SIG-M5 treated with dmso at 0.1 percent for 504 hours (cell line): Measurements from ENCODE around the gene CFAP73.
"Not testable (repeated sequence)": the region's sequence is repeated elsewhere in the genome, so short reads cannot be mapped to it uniquely, and the experiment has no call there.

ENCODE experiments used
- DNase-seq: peaks from one replicate; lab custom pipeline; 2025; ENCODE audit not compliant: unreplicated experiment; lab: John Stamatoyannopoulos, UW

The CFAP73 gene

GRCh38 chr12:113149361-113150150 is at the start of gene CFAP73:
Gene CFAP73 (plus strand): TSS chr12:113149724. CDS start chr12:113149858, 134 bp downstream.
- peak; percentile 42 for DNase-seq

DNA sequence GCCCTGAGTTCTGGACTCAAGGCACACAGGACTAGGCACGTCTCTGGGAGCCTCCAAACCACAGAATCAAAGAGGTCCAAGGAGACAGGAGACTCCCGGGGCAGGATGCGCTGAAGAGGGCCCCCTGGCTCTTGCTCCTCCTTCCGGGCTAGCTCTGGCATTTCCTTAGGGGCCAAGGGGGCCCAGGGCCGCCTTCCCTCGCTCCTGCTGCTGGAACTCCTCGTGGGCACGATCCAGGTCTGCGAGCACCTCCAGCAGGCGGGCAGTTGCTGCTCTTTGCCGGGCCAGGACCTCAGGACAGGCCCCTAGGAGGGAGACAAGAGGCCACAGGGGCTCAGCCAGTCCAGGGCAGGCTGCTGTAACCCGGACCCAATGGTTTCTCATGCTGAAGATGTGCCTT is 49.8 kb upstream of the CFAP73 start:
- DNase-seq = no peak

- no peak for DNase-seq
Measured at GRCh38 chr12:113101751-113102150, 47.8 kb upstream of the CFAP73 start.

GRCh38 chr12:113102811-113103210 is 46.7 kb upstream of the CFAP73 start:
- DNase-seq = no peak

DNA sequence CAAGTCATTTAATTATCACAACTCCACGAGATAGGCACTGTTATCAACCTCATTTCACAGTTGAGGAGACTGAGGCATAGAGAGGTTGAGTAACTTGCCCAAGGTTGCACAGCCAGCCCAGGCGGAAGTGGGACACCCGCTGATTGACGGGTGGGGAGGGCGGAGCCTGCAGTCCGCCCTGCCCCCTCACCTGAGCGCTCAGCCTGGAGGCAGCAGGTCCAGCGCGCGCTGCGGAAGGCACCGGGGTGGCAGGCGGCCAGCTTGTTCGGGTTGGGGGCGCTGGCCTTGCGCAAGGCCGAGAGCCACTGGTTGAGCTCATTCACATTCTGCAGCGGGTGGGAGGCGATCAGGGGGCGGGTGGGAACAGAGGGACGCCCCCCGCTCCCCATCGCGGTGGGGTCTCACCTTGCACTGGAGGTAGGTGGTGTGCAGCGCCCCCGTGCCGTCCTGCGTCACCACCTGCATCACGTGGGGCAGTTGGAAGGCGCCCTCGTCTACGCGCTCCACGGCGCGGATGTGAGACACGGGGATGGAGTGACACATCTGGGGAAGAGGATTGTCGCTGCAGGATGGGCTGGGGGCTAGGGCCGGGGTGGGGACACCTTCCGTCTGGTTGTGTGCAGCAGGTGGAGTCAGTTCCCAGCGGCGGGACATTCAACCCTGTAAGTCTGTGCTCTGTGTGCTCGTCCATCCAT is 45.6 kb upstream of the CFAP73 start:
- no peak for DNase-seq

DNA sequence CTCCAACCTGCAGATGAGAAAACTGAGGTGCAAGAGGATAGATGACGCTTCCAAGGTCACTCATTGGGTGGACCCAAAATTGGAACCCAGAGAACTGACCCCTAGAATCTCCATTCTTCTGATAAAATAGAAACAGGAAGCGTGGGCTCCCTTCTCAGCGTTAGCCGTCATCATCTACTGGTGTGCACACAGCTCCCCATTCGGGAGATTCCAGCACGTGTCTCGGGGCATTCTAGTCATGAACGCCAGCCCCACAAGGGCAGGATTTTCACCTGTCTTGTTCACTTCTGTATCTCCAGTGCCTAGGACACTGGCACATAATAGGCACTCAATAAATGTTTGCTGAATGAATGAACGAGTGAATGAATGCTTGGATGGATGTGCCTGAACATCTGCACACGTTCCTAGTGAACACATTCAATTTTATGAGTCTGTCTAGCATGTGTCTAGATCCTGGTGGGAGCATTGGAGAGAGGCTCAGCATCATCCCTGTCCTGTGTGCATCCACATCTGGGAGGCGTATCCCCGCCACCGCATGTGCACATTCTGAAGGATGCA is 44.5 kb upstream of the CFAP73 start:
- no peak for DNase-seq

- no peak for DNase-seq
Measured at GRCh38 chr12:113105606-113106271, 43.8 kb upstream of the CFAP73 start.

DNA sequence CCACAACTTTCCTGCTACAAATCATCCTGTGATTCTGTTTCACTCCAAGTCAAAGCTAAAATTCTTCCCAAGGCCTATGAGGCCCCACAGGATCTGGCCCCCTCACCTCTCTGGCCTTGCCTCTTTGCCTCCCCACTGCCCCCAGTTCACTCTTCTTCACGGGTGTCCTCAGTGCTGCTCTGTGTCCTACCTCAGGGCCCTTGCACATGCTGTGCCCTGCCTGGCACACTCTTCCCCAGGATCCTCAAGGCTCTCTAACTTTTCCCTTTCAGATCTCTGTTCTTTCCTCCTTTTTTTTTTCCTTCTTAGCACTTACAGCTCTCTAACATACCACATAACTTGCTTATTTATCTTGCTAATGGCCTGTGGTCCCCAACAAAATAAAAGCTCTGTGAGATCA is 43.2 kb upstream of the CFAP73 start:
- DNase-seq = no peak

DNA sequence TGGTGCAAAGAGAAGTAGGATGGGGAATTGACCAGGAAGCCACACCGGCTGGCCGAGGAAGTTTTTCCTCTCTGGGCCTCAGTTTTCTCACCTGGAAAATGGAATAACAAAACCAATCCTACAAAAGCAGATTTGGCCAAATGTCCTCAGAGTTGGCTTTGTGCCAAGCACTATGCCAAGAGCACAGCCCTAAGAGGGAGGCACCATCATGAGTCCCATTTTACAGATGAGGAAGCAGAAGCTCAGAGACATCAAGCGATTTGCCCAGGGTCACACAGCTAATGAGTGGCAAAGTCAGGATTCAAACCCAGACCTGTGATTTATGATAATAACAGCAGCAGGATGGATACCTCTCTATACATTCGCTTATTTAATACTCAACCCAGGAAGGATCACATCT is 41.2 kb upstream of the CFAP73 start:
- DNase-seq = no peak

GRCh38 chr12:113109360-113109759 is 40.2 kb upstream of the CFAP73 start:
- DNase-seq = no peak

DNA sequence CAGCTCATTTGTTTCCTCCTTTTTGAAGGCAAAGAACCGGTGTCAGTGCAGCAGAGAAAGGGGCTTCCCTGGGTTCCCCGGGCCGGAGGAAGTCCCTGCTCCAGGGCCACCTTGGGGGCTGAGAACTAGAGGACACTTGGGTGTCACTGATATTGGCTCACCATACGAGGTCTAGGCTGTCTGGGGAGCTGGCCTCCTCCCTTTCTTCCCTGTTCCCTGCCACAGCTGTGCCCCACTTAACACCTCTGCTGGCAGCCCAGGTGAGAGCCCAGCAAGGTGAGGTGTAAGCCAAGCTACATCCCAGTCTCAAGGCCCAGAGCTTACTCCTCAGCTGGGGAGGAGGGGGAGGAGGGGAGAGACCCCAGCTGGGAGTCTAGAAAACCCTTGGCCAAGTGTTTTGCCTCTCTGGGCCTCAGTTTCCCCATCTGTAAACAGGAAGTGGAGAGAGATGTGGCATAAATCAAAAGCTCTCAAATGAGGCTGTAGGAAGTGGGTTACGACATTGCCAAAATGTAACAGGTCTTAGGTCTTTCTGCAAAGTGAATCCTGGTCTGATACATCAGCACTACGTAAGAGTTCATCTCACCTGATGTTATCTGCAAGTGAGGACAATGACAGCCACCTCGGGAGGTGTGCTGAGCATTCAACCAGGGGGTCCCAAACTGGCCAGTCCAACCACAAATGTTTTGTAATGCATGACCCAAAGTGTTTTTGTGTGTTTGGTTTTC is 39.5 kb upstream of the CFAP73 start:
- no peak for DNase-seq

GRCh38 chr12:113111247-113111646 is 38.3 kb upstream of the CFAP73 start:
- no peak for DNase-seq

GRCh38 chr12:113112043-113112899 is 37.3 kb upstream of the CFAP73 start:
- DNase-seq = no peak

DNA sequence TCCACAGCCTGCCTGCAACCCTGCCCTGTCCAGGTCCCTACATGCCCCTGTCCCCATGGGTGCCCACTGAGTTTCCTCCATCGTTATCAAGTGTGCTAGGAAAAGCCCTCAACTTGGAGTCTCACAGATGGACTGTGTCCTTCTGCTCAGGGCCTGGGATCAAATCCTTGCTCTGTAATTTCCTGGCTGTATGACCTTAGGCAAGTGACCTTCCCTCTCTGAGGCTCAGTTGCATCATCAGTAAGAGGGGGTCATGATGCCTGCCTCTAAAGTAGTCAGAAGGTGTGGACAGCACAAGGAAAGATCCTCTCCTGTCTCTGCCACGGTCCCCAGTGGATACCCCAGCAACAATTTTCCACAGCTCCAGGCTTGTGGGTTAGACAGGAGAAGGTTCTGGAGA is 36.1 kb upstream of the CFAP73 start:
- no peak for DNase-seq

DNA sequence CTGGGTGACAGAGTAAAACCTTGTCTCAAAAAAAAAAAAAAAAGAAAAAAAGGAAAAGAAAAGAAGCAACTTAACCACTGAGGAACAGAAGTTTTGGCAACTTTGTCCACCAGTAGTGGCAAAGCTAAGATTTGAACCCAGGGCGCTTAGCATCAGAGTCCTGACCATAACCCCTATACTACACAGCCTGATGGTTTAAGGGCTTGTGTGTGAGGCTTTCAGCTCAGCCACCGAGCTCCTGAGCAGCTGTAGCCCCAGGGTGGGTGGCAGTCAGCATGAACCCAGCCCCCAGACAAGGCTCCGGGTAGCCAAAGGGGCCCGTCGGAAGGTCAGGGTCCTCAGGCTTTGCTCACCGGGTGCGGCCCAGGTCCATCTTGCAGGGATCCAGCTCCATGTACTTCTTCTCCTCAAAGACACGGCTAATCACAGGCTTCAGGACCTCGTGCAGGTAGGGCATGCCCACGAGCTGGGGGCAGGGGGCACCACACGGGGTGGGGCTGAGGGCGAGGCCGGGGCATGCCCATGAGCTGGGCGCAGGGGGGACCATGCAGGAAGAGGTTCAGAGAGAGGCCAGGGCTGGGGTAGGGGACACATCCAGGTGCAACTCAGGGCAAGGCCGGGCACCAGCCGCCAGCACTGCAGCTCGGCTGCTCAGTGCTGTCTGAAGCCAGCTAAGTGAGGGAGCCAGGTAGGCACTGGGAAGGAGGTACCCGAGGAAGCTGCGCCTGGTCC is 34.9 kb upstream of the CFAP73 start:
- no peak for DNase-seq

GRCh38 chr12:113115455-113116126 is 33.9 kb upstream of the CFAP73 start:
- DNase-seq = no peak

DNA sequence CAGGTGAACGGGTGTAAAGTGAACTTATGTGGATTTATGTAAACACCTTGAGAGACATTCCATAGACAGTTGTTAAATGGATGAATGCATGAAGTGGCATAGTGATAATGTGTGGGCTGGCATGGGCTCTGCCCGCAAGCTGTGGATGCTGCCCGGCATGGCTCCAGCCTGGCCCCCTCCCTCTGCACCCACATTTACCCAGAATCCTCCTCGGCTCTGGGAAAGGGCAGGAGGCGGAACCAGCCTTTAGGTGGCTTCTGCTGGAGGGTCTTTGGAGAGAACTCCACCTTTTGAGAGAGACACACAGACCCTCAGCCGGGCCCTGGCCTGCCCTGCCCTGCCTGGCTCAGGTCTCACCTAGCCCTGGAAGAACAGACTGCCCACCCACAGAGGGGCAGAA is 32.6 kb upstream of the CFAP73 start:
- no peak for DNase-seq

DNA sequence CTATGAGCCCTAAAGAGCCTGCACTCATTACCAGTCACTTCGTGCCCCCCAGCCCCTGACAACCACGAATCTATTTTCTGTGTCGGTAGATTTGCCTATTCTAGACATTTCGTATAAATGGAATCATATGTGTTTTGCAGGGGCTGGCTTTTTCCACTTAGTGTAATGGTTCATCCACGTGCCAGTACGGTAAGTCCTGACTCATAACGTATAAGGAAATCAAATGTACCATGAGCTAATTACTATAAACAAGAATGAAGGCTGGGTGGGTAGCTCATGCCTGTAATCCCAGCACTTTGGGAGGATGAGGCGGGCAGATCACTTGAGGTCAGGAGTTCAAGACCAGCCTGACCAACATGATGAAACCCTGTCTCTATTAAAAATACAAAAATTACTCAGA is 31.8 kb upstream of the CFAP73 start:
- DNase-seq = not testable (repeated sequence)

- no peak for DNase-seq
Measured at GRCh38 chr12:113118142-113118541, 31.4 kb upstream of the CFAP73 start.
